ENCODE measurements around the gene EPS15.

Gene EPS15

DNA sequence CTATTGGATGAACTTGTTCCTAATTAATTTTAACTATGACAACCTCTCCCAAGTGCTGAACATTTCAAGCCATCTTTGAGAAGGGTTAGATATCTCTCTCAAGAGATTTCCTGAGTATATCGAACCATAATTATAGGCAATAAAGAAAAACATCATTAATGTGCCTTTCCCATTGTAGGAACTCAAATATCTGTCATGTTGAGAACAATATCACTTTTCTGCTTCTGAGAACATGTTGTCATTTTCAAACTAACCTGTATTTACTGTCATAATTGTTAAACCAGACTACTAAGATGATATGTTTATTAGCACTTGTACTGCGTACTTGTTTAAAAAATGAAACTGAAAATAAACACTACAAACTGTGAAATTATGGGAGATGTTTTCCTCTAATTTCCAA is 4.3 kb downstream of the EPS15 start:
- H3K4me2 ChIP-seq (ENCODE audit: low read depth, low read length) = peak overlapping the region; percentile 78
- H2AFZ ChIP-seq (ENCODE audit: low read length) = no peak overlapping the region
- H3K9me3 ChIP-seq (replicated peaks; ENCODE audit: insufficient read depth, low read length) = no peaks in the 10 kb centered on the region
- peaks cover 31% of the 10 kb centered on the region for H3F3A ChIP-seq (ENCODE audit: insufficient read depth, low read length)
- H3K4me3 ChIP-seq (ENCODE audit: low read length) = peak overlapping the region; percentile 100
- no peaks in the 10 kb centered on the region for H3K27me3 ChIP-seq (replicated peaks; ENCODE audit: insufficient read depth, low read length)
- DNase-seq = no peak
- no peaks in the 10 kb centered on the region for H4K20me1 ChIP-seq (ENCODE audit: insufficient read depth, low read length)
- H3K9me2 ChIP-seq (replicated peaks; ENCODE audit: insufficient read depth, low read length) = no peaks in the 10 kb centered on the region
- no peaks in the 10 kb centered on the region for H3K36me3 ChIP-seq (replicated peaks; ENCODE audit: insufficient read depth, low read length)
- peaks cover 29% of the 10 kb centered on the region for H3K4me1 ChIP-seq (ENCODE audit: low read length)
- peak overlapping the region; percentile 42; the same call in 1 of the 2 replicates for H3K27ac ChIP-seq (ENCODE audit: low read length)
- H3K79me2 ChIP-seq (ENCODE audit: low read length) = peaks cover 88% of the 10 kb centered on the region
- TF ChIP-seq EZH2 (optimal IDR thresholded peaks at IDR 0.05; ENCODE audit: low read depth, low read length) (no peak), EZH2phosphoT487 (IDR thresholded peaks at IDR 0.05; ENCODE audit: low read length) (no peak)
- TF ChIP-seq, protein P1, sequence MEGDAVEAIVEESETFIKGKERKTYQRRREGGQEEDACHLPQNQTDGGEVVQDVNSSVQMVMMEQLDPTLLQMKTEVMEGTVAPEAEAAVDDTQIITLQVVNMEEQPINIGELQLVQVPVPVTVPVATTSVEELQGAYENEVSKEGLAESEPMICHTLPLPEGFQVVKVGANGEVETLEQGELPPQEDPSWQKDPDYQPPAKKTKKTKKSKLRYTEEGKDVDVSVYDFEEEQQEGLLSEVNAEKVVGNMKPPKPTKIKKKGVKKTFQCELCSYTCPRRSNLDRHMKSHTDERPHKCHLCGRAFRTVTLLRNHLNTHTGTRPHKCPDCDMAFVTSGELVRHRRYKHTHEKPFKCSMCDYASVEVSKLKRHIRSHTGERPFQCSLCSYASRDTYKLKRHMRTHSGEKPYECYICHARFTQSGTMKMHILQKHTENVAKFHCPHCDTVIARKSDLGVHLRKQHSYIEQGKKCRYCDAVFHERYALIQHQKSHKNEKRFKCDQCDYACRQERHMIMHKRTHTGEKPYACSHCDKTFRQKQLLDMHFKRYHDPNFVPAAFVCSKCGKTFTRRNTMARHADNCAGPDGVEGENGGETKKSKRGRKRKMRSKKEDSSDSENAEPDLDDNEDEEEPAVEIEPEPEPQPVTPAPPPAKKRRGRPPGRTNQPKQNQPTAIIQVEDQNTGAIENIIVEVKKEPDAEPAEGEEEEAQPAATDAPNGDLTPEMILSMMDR (IDR thresholded peaks at IDR 0.05; ENCODE audit: low read length) = no peak
- H3K9ac ChIP-seq (ENCODE audit: low read length) = peak overlapping the region; percentile 52; the same call in 1 of the 2 replicates

DNA sequence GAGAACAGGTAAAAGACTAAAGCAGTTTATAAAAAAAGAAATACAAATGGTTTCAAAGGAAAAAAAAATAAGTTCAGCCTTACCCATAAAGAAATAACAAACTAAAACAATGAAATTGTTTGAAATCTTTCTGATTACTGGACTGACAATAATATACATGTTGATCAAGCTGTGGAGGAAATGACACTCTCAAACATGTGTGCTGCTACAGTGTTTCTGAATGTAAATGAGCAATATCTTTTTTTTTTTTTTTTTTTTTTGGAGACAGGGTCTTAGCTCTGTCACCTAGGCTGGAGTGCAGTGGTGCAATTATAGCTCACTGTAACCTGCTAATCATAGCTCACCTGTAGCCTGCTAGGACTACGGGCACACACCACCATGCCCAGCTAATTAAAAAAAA is 6.5 kb downstream of the EPS15 start:
- no peak overlapping the region for H3K27ac ChIP-seq (ENCODE audit: low read length)
- H3F3A ChIP-seq (ENCODE audit: insufficient read depth, low read length) = peaks cover 20% of the 10 kb centered on the region

DNA sequence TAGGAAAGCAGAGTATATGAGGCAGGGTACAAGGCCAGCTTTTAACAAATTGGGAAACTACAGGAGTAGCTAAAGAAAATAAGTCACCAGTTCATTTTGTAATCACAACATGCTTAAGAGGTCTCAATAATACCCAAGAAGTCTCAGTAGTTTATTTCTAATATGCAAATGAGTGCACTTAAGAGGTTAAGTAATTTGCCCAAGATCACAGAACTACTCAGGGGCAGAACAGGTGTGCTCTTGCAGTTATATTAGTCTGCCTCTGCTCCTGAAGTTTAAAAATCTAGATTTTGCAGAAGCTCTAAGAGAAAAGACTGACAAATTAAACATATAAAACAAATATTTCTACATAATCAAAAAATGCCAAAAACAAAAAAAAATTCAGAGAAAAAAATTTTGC is 6.9 kb downstream of the EPS15 start:
- Histone ChIP-seq H2AFZ (ENCODE audit: low read length) (no peak overlapping the region), H3K9me3 (replicated peaks; ENCODE audit: insufficient read depth, low read length) (no peaks in the 10 kb centered on the region), H3K9ac (ENCODE audit: low read length) (no peak overlapping the region), H3K27ac (ENCODE audit: low read length) (no peak overlapping the region), H4K20me1 (ENCODE audit: insufficient read depth, low read length) (no peaks in the 10 kb centered on the region), H3K4me1 (ENCODE audit: low read length) (peaks cover 25% of the 10 kb centered on the region), H3K4me2 (ENCODE audit: low read depth, low read length) (peak overlapping the region; percentile 78; the same call in 1 of the 2 replicates), H3F3A (ENCODE audit: insufficient read depth, low read length) (peaks cover 15% of the 10 kb centered on the region), H3K9me2 (replicated peaks; ENCODE audit: insufficient read depth, low read length) (no peaks in the 10 kb centered on the region), H3K4me3 (ENCODE audit: low read length) (no peak overlapping the region), H3K27me3 (replicated peaks; ENCODE audit: insufficient read depth, low read length) (no peaks in the 10 kb centered on the region), H3K79me2 (ENCODE audit: low read length) (peaks cover 98% of the 10 kb centered on the region), H3K36me3 (replicated peaks; ENCODE audit: insufficient read depth, low read length) (no peaks in the 10 kb centered on the region)
- peak; percentile 29 for DNase-seq
- TF ChIP-seq, protein P1 (IDR thresholded peaks at IDR 0.05; ENCODE audit: low read length) = no peak
- TF ChIP-seq EZH2 (optimal IDR thresholded peaks at IDR 0.05; ENCODE audit: low read depth, low read length) = no peak
- TF ChIP-seq EZH2phosphoT487 (IDR thresholded peaks at IDR 0.05; ENCODE audit: low read length) = no peak

More for the DNA sequence above, 6.5 kb downstream of the EPS15 start:
- no peak for TF ChIP-seq EZH2 (optimal IDR thresholded peaks at IDR 0.05; ENCODE audit: low read depth, low read length)
- TF ChIP-seq, protein P1 (IDR thresholded peaks at IDR 0.05; ENCODE audit: low read length) = no peak
- TF ChIP-seq EZH2phosphoT487 (IDR thresholded peaks at IDR 0.05; ENCODE audit: low read length) = no peak
- H3K36me3 ChIP-seq (replicated peaks; ENCODE audit: insufficient read depth, low read length) = no peaks in the 10 kb centered on the region
- DNase-seq = peak; percentile 29
- H3K9me2 ChIP-seq (replicated peaks; ENCODE audit: insufficient read depth, low read length) = no peaks in the 10 kb centered on the region
- H3K4me2 ChIP-seq (ENCODE audit: low read depth, low read length) = peak overlapping the region; percentile 78; the same call in 1 of the 2 replicates
- H3K9me3 ChIP-seq (replicated peaks; ENCODE audit: insufficient read depth, low read length) = no peaks in the 10 kb centered on the region
- H3K4me3 ChIP-seq (ENCODE audit: low read length) = no peak overlapping the region
- H2AFZ ChIP-seq (ENCODE audit: low read length) = no peak overlapping the region
- no peak overlapping the region for H3K9ac ChIP-seq (ENCODE audit: low read length)
- no peaks in the 10 kb centered on the region for H4K20me1 ChIP-seq (ENCODE audit: insufficient read depth, low read length)
- peaks cover 98% of the 10 kb centered on the region for H3K79me2 ChIP-seq (ENCODE audit: low read length)
- H3K27me3 ChIP-seq (replicated peaks; ENCODE audit: insufficient read depth, low read length) = no peaks in the 10 kb centered on the region
- H3K4me1 ChIP-seq (ENCODE audit: low read length) = peaks cover 25% of the 10 kb centered on the region

Measured in MM.1S (cell line).